IMR-90 (cell line): Measurements from ENCODE around the gene RFX1. TPM values are rescaled to one million over a fixed set of nuclear protein-coding genes. Genes with fewer than 3 reads are reported as not detected.
"Not testable (repeated sequence)": the region's sequence is repeated elsewhere in the genome, so short reads cannot be mapped to it uniquely, and the experiment has no call there.

Experiments
- ATAC-seq: fragments of 200-7000 bp; cut with Tn5 transposase; 2 replicates; pipeline ENCODE4 v1.9.1; 2020; ENCODE audit warnings: low read depth, mild to moderate bottlenecking, moderate library complexity
- BruUV-seq: library from RNA; stranded (reverse); fragments of 400-500 nt; replicated peaks from 2 replicates; lab custom pipeline; 2021; lab: Mats Ljungman, UMichigan
- CTCF ChIA-PET: fragments of 300-600 bp; formaldehyde crosslinking; extraction: SDS; loops from one replicate; lab custom pipeline; 2021; ENCODE audit warnings: antibody characterized with exemption; lab: Yijun Ruan, JAX
- POLR2A ChIA-PET: fragments of 300-600 bp; sonication (Branson Sonifier 250); formaldehyde crosslinking; loops from one replicate; lab custom pipeline; 2022; ENCODE audit warnings: antibody characterized with exemption; ENCODE audit not compliant: unreplicated experiment; lab: Charles Lee
- DNase-seq: peaks from one replicate; pipeline ENCODE4 v3.0.0; 2013
- H2AFZ ChIP-seq: replicated peaks from 2 replicates; pipeline ENCODE3; 2013; ENCODE audit warnings: low read length, mild to moderate bottlenecking; ENCODE audit not compliant: poor library complexity
- H2AK5ac ChIP-seq: 2 replicates; pipeline ENCODE4 v1.6.1; 2013; ENCODE audit warnings: low read depth, low read length, inconsistent platforms
- H2AK9ac ChIP-seq: replicated peaks from 2 replicates; pipeline ENCODE3; 2013; ENCODE audit warnings: mild to moderate bottlenecking, low read depth, low read length, moderate library complexity; ENCODE audit not compliant: poor library complexity
- H2BK120ac ChIP-seq: 2 replicates; pipeline ENCODE4 v1.6.1; 2013; ENCODE audit warnings: low read depth, low read length, inconsistent platforms
- H2BK15ac ChIP-seq: 3 replicates; pipeline ENCODE4 v1.6.1; 2013; ENCODE audit warnings: low read depth, low read length, inconsistent platforms
- H2BK20ac ChIP-seq: 2 replicates; pipeline ENCODE4 v1.6.1; 2013; ENCODE audit warnings: low read depth, mild to moderate bottlenecking, inconsistent platforms, low read length, moderate library complexity
- H2BK5ac ChIP-seq: 2 replicates; pipeline ENCODE4 v1.6.1; 2013; ENCODE audit warnings: mild to moderate bottlenecking, low read depth, low read length, inconsistent platforms; ENCODE audit not compliant: poor library complexity, severe bottlenecking
- H3K14ac ChIP-seq: replicated peaks from 2 replicates; pipeline ENCODE4 v1.6.1; 2013; ENCODE audit warnings: low read depth, low read length, inconsistent platforms
- H3K18ac ChIP-seq: 2 replicates; pipeline ENCODE4 v1.6.1; 2013; ENCODE audit warnings: low read depth, low read length, control low read depth
- H3K23ac ChIP-seq: 2 replicates; pipeline ENCODE4 v1.6.1; 2013; ENCODE audit warnings: low read depth, low read length, inconsistent platforms
- H3K27ac ChIP-seq: 2 replicates; pipeline ENCODE4 v1.5.1; 2013; ENCODE audit warnings: mild to moderate bottlenecking, control low read depth, low read length; ENCODE audit not compliant: insufficient read depth
- H3K27me3 ChIP-seq: 2 replicates; pipeline ENCODE4 v1.6.1; 2013; ENCODE audit warnings: low read length; ENCODE audit not compliant: control insufficient read depth, insufficient read depth
- H3K36me3 ChIP-seq: 2 replicates; pipeline ENCODE4 v1.6.1; 2013; ENCODE audit warnings: low read length, mixed read lengths; ENCODE audit not compliant: control insufficient read depth, insufficient read depth
- H3K4ac ChIP-seq: 2 replicates; pipeline ENCODE4 v1.6.1; 2013; ENCODE audit warnings: low read depth, low read length, inconsistent platforms
- H3K4me1 ChIP-seq: 2 replicates; pipeline ENCODE4 v1.6.1; 2013; ENCODE audit warnings: low read length, mixed read lengths; ENCODE audit not compliant: control insufficient read depth, insufficient read depth
- H3K4me2 ChIP-seq: 2 replicates; pipeline ENCODE4 v1.6.1; 2013; ENCODE audit warnings: low read depth, mild to moderate bottlenecking, control low read depth, low read length, moderate library complexity
- H3K4me3 ChIP-seq: 2 replicates; pipeline ENCODE4 v1.5.1; 2013; ENCODE audit warnings: low read depth, mild to moderate bottlenecking, control low read depth, low read length, moderate library complexity; ENCODE audit not compliant: insufficient read depth
- H3K56ac ChIP-seq: 2 replicates; pipeline ENCODE4 v1.6.1; 2013; ENCODE audit warnings: low read length, inconsistent platforms; ENCODE audit not compliant: insufficient read depth; ENCODE audit errors: extremely low read depth
- H3K79me1 ChIP-seq, 2 experiments: 2 replicates each; pipeline ENCODE4 v1.6.1; 2013; ENCODE audit warnings: low read length in 2 of 2, inconsistent platforms in 1 of 2, low read depth in 1 of 2
- H3K9ac ChIP-seq: 2 replicates; pipeline ENCODE4 v1.6.1; 2013; ENCODE audit warnings: low read depth, low read length, control low read depth
- H3K9me1 ChIP-seq: 2 replicates; pipeline ENCODE4 v1.6.1; 2013; ENCODE audit warnings: low read length, inconsistent platforms; ENCODE audit not compliant: insufficient read depth
- H3K9me3 ChIP-seq: 2 replicates; pipeline ENCODE4 v1.6.1; 2013; ENCODE audit warnings: low read length; ENCODE audit not compliant: control insufficient read depth, insufficient read depth
- H4K20me1 ChIP-seq: 2 replicates; pipeline ENCODE4 v1.6.1; 2013; ENCODE audit warnings: low read length, inconsistent platforms; ENCODE audit not compliant: insufficient read depth
- H4K5ac ChIP-seq: 2 replicates; pipeline ENCODE4 v1.6.1; 2013; ENCODE audit warnings: mild to moderate bottlenecking, low read depth, low read length, control low read depth
- H4K8ac ChIP-seq, 2 experiments: 2 replicates each; pipeline ENCODE4 v1.6.1; 2013; ENCODE audit warnings: low read depth in 2 of 2, low read length in 2 of 2, control low read depth in 1 of 2, inconsistent platforms in 1 of 2
- H4K91ac ChIP-seq: 2 replicates; pipeline ENCODE4 v1.6.1; 2013; ENCODE audit warnings: low read depth, low read length, inconsistent platforms; ENCODE audit not compliant: insufficient read depth
- WGBS, 2 experiments: methylation state at CpG; one replicate each; pipeline versions ENCODE4 v1.1.5 to v1.1.7; 2013; ENCODE audit warnings: missing lambda C conversion rate in 2 of 2; ENCODE audit not compliant: insufficient read length in 1 of 2; ENCODE audit errors: extremely low coverage in 2 of 2; 5-methylcytosine and 5-hydroxymethylcytosine counted together
- dilution Hi-C: fragments of 300-500 bp; cut with HindIII; formaldehyde crosslinking; loops from one replicate; pipeline ENCODE4 v1.14.3; 2018; ENCODE audit warnings: low sequenced_read_pairs; ENCODE audit not compliant: unreplicated experiment
- in situ Hi-C: fragments of 300-500 bp; cut with MboI; formaldehyde crosslinking; loops from 3 replicates; pipeline ENCODE4 v1.14.3; 2019; ENCODE audit warnings: low sequenced_read_pairs, inconsistent platforms, mixed read lengths
- intact Hi-C: fragments of 100-400 bp; cut with micrococcal nuclease; formaldehyde crosslinking; loops from 2 replicates; pipeline ENCODE4 v1.10.0; 2022
- polyA plus RNA-seq, 3 experiments: library from polyadenylated mRNA; depleted of rRNA; stranded (reverse); fragments of >200 nt; gene quantifications; 2 replicates each; pipeline ENCODE4 v1.2.3, GENCODE V29; 2012; ENCODE audit warnings: low replicate concordance in 1 of 3
- total RNA-seq: library from RNA; depleted of rRNA; stranded (reverse); fragments of >200 nt; gene quantifications from 2 replicates; pipeline ENCODE4 v1.2.3, GENCODE V29; 2012

Gene RFX1
- total and polyA plus RNA-seq, 2 of the 4 experiments (the other 2 are of a cell fraction): 0.36 to 3.1 TPM

GRCh38 chr19:13973479-13973878 is 32.6 kb downstream of the RFX1 start:
- H3K4me2 ChIP-seq, H3K4me3 ChIP-seq, H2BK5ac ChIP-seq, H3K9ac ChIP-seq, H3K56ac ChIP-seq, POLR2A ChIA-PET, H4K20me1 ChIP-seq, H2BK15ac ChIP-seq, dilution Hi-C loops, H2AFZ ChIP-seq, in situ Hi-C loops, intact Hi-C loops, H3K18ac ChIP-seq, H3K4ac ChIP-seq, H3K79me1 ChIP-seq, H2BK20ac ChIP-seq, ATAC-seq, H3K27me3 ChIP-seq, H2AK5ac ChIP-seq, H3K9me1 ChIP-seq, H2BK120ac ChIP-seq, H3K27ac ChIP-seq, H3K14ac ChIP-seq, DNase-seq, H4K91ac ChIP-seq, H3K9me3 ChIP-seq, BruUV-seq, H4K8ac ChIP-seq, H3K23ac ChIP-seq, H4K5ac ChIP-seq, H2AK9ac ChIP-seq, H3K4me1 ChIP-seq: not testable (repeated sequence)
- no CpG with 5 or more reads among the region's 3 CpGs for WGBS, 2 experiments
- CTCF ChIA-PET: interaction anchor here (1.0 kb wide), 1 partner anchor 9 kb away, joined by 4 read pairs; no protein-coding TSS in a partner anchor
- H3K36me3 ChIP-seq: peaks cover 22% of the 10 kb centered on the region; the same call in 1 of the 2 replicates
